Fibroblast of mammary gland (primary cell): ENCODE results near the gene TARS2.
A peak's percentile ranks its signal among the peaks of the same experiment; 100 is the strongest.

Experiments
- DNase-seq: peaks from one replicate; pipeline ENCODE4 v3.0.0-alpha.2; 2010; ENCODE audit warnings: low read depth
- H3K4me3 ChIP-seq: 2 replicates; pipeline ENCODE4 v1.5.1; 2011; ENCODE audit warnings: low read depth, mild to moderate bottlenecking, low read length, moderate library complexity; ENCODE audit not compliant: control insufficient read depth
- CTCF ChIP-seq: conservative IDR thresholded peaks from 2 replicates; pipeline ENCODE4 v1.5.1; 2011; ENCODE audit warnings: low read depth, low read length, inconsistent platforms; ENCODE audit not compliant: control insufficient read depth, insufficient read depth

TARS2 gene

GRCh38 chr1:150486966-150487762 lies at the start of gene TARS2:
Gene TARS2 (plus strand): TSS chr1:150487419. CDS start chr1:150487451, 32 bp downstream.
- TF ChIP-seq CTCF: peak; percentile 26
- peak within 1 kb of the TSS; percentile 96 for H3K4me3 ChIP-seq
- DNase-seq: peak; percentile 99

GRCh38 chr1:150441121-150441520 lies 46.1 kb upstream of the TARS2 start:
- no peak overlapping the region for H3K4me3 ChIP-seq
- no peak for TF ChIP-seq CTCF
- no peak for DNase-seq

GRCh38 chr1:150444232-150444631 lies 43.0 kb upstream of the TARS2 start:
- no peak for TF ChIP-seq CTCF
- H3K4me3 ChIP-seq: no peak overlapping the region
- DNase-seq: no peak

- no peak for DNase-seq
- H3K4me3 ChIP-seq: no peak overlapping the region
- no peak for TF ChIP-seq CTCF
These were observed 31.0 kb upstream of the TARS2 start for GRCh38 chr1:150456146-150456647.

- peak; percentile 67 for DNase-seq
- no peak overlapping the region for H3K4me3 ChIP-seq
- TF ChIP-seq CTCF: peak; percentile 79
These were observed 22.8 kb upstream of the TARS2 start for GRCh38 chr1:150464422-150464826.

GRCh38 chr1:150466964-150467363 lies 20.3 kb upstream of the TARS2 start:
- no peak for TF ChIP-seq CTCF
- no peak overlapping the region for H3K4me3 ChIP-seq
- no peak for DNase-seq
